ENCODE data around the gene PPEF2. TPM values are rescaled to one million over a fixed set of nuclear protein-coding genes. Genes with fewer than 3 reads are reported as not detected.
A peak's percentile ranks its signal among the peaks of the same experiment; 100 is the strongest.

PPEF2 gene
- total RNA-seq, 3 donors from 2014 or later = 0.15 to 0.33 TPM; not detected in 1

DNA sequence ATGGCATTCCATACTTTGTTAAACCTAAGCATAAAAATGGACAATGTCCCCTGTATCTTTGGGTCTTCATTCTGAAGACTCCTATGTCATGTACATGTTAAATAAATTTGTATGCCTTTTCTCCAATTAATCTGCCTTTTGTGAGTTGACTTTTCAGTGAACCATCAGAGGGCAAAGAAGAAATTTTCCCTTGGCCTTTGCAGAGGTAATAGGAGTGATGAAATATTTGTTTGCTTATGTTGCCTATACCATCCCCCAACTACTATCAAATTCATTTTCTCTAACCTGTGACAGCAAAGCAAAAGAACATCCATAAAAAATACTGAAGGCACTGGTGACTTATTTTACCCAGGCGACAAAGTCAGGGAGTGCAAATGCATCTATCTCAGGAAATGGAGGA, 20.3 kb upstream of the PPEF2 start:
- DNase-seq (ENCODE audit: low spot score in 2 of 2) = no peak
- TF ChIP-seq POLR2A (IDR thresholded peaks at IDR 0.05) (no peak), POLR2AphosphoS5 (IDR thresholded peaks at IDR 0.05) (no peak), CTCF (IDR thresholded peaks at IDR 0.05) (no peak)
- no peaks in the 10 kb centered on the region for H3K27me3 ChIP-seq
- H3K4me1 ChIP-seq = no peaks in the 10 kb centered on the region
- H3K9me3 ChIP-seq = no peaks in the 10 kb centered on the region
- intact Hi-C loops (cut with DNase I; ENCODE audit: low total_unique reads) = no loop called here
- no peak overlapping the region for H3K27ac ChIP-seq
- no peaks in the 10 kb centered on the region for H3K36me3 ChIP-seq
- H3K4me3 ChIP-seq = no peak overlapping the region

DNA sequence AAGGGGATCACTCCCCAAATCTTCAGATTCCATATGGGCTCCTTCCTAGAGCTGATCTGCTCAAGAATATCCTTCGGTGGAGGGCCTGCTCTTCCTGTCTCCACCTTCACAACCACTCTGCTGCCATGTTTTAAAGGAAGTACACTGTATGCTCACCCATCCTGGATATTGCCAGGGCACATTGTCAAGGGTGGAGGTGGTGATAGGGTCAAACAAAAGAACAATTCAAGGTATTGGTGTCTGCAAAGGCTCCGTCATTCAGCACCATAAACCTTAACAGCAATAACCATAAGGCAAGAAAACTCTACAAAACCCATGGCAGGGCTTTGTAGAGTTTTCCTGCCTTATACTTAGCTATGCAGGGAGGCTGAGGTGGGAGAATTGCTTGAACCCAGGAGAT, 19.7 kb upstream of the PPEF2 start:
- no peak overlapping the region for H3K4me3 ChIP-seq
- intact Hi-C loops (cut with DNase I; ENCODE audit: low total_unique reads) = no loop called here
- H3K27me3 ChIP-seq = no peaks in the 10 kb centered on the region
- H3K4me1 ChIP-seq = no peaks in the 10 kb centered on the region
- TF ChIP-seq POLR2AphosphoS5 (IDR thresholded peaks at IDR 0.05) = no peak
- TF ChIP-seq POLR2A (IDR thresholded peaks at IDR 0.05) = no peak
- no peak for TF ChIP-seq CTCF (IDR thresholded peaks at IDR 0.05)
- H3K27ac ChIP-seq = no peak overlapping the region
- no peaks in the 10 kb centered on the region for H3K36me3 ChIP-seq
- DNase-seq (ENCODE audit: low spot score in 2 of 2) = no peak
- H3K9me3 ChIP-seq = no peaks in the 10 kb centered on the region

GRCh38 chr4:75920327-75920726, 18.1 kb upstream of the PPEF2 start:
- no peaks in the 10 kb centered on the region for H3K36me3 ChIP-seq
- intact Hi-C loops (cut with DNase I; ENCODE audit: low total_unique reads) = no loop called here
- DNase-seq (ENCODE audit: low spot score in 2 of 2) = no peak

DNA sequence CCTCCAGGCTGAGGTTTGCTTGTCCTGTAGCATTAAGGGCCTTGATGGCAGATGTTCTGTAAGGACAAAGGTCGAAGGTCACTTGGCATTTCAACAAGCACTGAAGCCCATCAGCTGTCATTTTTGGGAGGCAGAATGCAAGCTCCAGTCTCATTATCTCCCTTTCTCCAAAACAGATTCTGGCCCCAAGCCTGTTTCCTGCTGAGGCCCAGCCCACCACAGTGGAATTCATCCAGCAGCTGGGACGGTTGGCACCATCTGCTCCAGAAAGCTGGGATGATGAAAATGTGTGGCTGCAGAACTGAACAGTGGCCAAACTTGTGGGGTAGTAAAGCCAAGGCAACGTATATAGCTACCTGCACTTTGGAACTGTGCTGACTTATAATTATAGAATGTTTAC, 17.7 kb upstream of the PPEF2 start:
- Histone ChIP-seq H3K9me3 (no peaks in the 10 kb centered on the region), H3K27me3 (no peaks in the 10 kb centered on the region), H3K4me1 (no peaks in the 10 kb centered on the region), H3K27ac (no peak overlapping the region), H3K4me3 (no peak overlapping the region), H3K36me3 (no peaks in the 10 kb centered on the region)
- intact Hi-C loops (cut with DNase I; ENCODE audit: low total_unique reads) = no loop called here
- no peak for DNase-seq (ENCODE audit: low spot score in 2 of 2)
- no peak for TF ChIP-seq POLR2A (IDR thresholded peaks at IDR 0.05)
- no peak for TF ChIP-seq CTCF (IDR thresholded peaks at IDR 0.05)
- no peak for TF ChIP-seq POLR2AphosphoS5 (IDR thresholded peaks at IDR 0.05)

More at GRCh38 chr4:75920327-75920726, 18.1 kb upstream of the PPEF2 start:
- no peak overlapping the region for H3K27ac ChIP-seq
- no peak overlapping the region for H3K4me3 ChIP-seq
- no peaks in the 10 kb centered on the region for H3K9me3 ChIP-seq
- no peaks in the 10 kb centered on the region for H3K4me1 ChIP-seq
- H3K27me3 ChIP-seq = no peaks in the 10 kb centered on the region
- TF ChIP-seq POLR2AphosphoS5 (IDR thresholded peaks at IDR 0.05) (no peak), CTCF (IDR thresholded peaks at IDR 0.05) (no peak), POLR2A (IDR thresholded peaks at IDR 0.05) (no peak)

- peak in 2 of 3 donors; percentile 40 to 56 for TF ChIP-seq CTCF (IDR thresholded peaks at IDR 0.05)
- TF ChIP-seq POLR2A (IDR thresholded peaks at IDR 0.05) = no peak
- TF ChIP-seq POLR2AphosphoS5 (IDR thresholded peaks at IDR 0.05) = no peak
- no peaks in the 10 kb centered on the region for H3K9me3 ChIP-seq
- H3K27me3 ChIP-seq = no peaks in the 10 kb centered on the region
- H3K4me3 ChIP-seq = no peak overlapping the region
- no peak overlapping the region for H3K27ac ChIP-seq
- H3K4me1 ChIP-seq = no peaks in the 10 kb centered on the region
- DNase-seq (ENCODE audit: low spot score in 2 of 2) = no peak
- H3K36me3 ChIP-seq = no peaks in the 10 kb centered on the region
- intact Hi-C loops (cut with DNase I; ENCODE audit: low total_unique reads) = no loop called here
Observed at GRCh38 chr4:75916091-75916661, 13.9 kb upstream of the PPEF2 start.
